ENCODE data around the gene DIP2B.

GRCh38 chr12:50620978-50621360, 116.2 kb downstream of the DIP2B start:
- TF ChIP-seq, protein P1, sequence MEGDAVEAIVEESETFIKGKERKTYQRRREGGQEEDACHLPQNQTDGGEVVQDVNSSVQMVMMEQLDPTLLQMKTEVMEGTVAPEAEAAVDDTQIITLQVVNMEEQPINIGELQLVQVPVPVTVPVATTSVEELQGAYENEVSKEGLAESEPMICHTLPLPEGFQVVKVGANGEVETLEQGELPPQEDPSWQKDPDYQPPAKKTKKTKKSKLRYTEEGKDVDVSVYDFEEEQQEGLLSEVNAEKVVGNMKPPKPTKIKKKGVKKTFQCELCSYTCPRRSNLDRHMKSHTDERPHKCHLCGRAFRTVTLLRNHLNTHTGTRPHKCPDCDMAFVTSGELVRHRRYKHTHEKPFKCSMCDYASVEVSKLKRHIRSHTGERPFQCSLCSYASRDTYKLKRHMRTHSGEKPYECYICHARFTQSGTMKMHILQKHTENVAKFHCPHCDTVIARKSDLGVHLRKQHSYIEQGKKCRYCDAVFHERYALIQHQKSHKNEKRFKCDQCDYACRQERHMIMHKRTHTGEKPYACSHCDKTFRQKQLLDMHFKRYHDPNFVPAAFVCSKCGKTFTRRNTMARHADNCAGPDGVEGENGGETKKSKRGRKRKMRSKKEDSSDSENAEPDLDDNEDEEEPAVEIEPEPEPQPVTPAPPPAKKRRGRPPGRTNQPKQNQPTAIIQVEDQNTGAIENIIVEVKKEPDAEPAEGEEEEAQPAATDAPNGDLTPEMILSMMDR (conservative IDR thresholded peaks at IDR 0.05 in 1 of 2, IDR thresholded peaks at IDR 0.05 in 1 of 2; ENCODE audit: low read depth in 1 of 2, low read length in 2 of 2) = no peak
- TF ChIP-seq EZH2 (IDR thresholded peaks at IDR 0.05; ENCODE audit: low read length, missing control alignments) = no peak
